H9 (cell line): ENCODE measurements around the gene RAP1GAP. TPM values are rescaled to one million over a fixed set of nuclear protein-coding genes. Genes with fewer than 3 reads are reported as not detected.

Source experiments
- DNase-seq: peaks from one replicate; pipeline ENCODE4 v3.0.0-alpha.2; 2017
- H2AFZ ChIP-seq: one replicate; pipeline ENCODE4 v1.6.1; 2013; ENCODE audit warnings: mild to moderate bottlenecking, low read length, control low read depth, moderate library complexity
- H2AK5ac ChIP-seq: 2 replicates; pipeline ENCODE4 v1.6.1; 2013; ENCODE audit warnings: low read length, control low read depth, mixed read lengths; ENCODE audit not compliant: insufficient read length
- H2BK120ac ChIP-seq: one replicate; pipeline ENCODE4 v1.6.1; 2013; ENCODE audit warnings: low read depth, mild to moderate bottlenecking, low read length, control low read depth, inconsistent platforms; ENCODE audit not compliant: poor library complexity, severe bottlenecking
- H2BK12ac ChIP-seq: 2 replicates; pipeline ENCODE4 v1.6.1; 2013; ENCODE audit warnings: low read length, control low read depth, mixed read lengths, low read depth; ENCODE audit not compliant: insufficient read length
- H2BK15ac ChIP-seq: 2 replicates; pipeline ENCODE4 v1.6.1; 2013; ENCODE audit warnings: low read depth, low read length, control low read depth
- H2BK20ac ChIP-seq: one replicate; pipeline ENCODE4 v1.6.1; 2013; ENCODE audit warnings: low read depth, mild to moderate bottlenecking, low read length, control low read depth, inconsistent platforms; ENCODE audit not compliant: poor library complexity, severe bottlenecking
- H2BK5ac ChIP-seq: 2 replicates; pipeline ENCODE4 v1.6.1; 2013; ENCODE audit warnings: low read length, control low read depth, mixed read lengths; ENCODE audit not compliant: insufficient read length
- H3K14ac ChIP-seq: 2 replicates; pipeline ENCODE4 v1.6.1; 2013; ENCODE audit warnings: low read length, control low read depth; ENCODE audit not compliant: insufficient read depth
- H3K18ac ChIP-seq: 2 replicates; pipeline ENCODE4 v1.6.1; 2013; ENCODE audit warnings: low read depth, mild to moderate bottlenecking, mixed read lengths, low read length, control low read depth; ENCODE audit not compliant: insufficient read length
- H3K23ac ChIP-seq: 2 replicates; pipeline ENCODE4 v1.6.1; 2013; ENCODE audit warnings: low read length, control low read depth, mixed read lengths, low read depth; ENCODE audit not compliant: insufficient read length
- H3K23me2 ChIP-seq: 2 replicates; pipeline ENCODE4 v1.6.1; 2013; ENCODE audit warnings: low read depth, mild to moderate bottlenecking, mixed read lengths, low read length, control low read depth; ENCODE audit not compliant: insufficient read length, poor library complexity, severe bottlenecking
- H3K27ac ChIP-seq: 2 replicates; pipeline ENCODE4 v1.5.1; 2013; ENCODE audit warnings: low read length, control low read depth, mixed read lengths, low read depth; ENCODE audit not compliant: insufficient read length
- H3K27me3 ChIP-seq: 2 replicates; pipeline ENCODE4 v1.6.1; 2013; ENCODE audit warnings: low read length, control low read depth, inconsistent platforms; ENCODE audit not compliant: insufficient read depth
- H3K4ac ChIP-seq: 2 replicates; pipeline ENCODE4 v1.6.1; 2013; ENCODE audit warnings: low read depth, mild to moderate bottlenecking, control low read depth, inconsistent platforms, low read length, moderate library complexity
- H3K4me1 ChIP-seq: 2 replicates; pipeline ENCODE4 v1.6.1; 2013; ENCODE audit warnings: low read length, control low read depth, inconsistent platforms; ENCODE audit not compliant: insufficient read depth
- H3K4me2 ChIP-seq: 2 replicates; pipeline ENCODE4 v1.6.1; 2013; ENCODE audit warnings: low read length, control low read depth, mixed read lengths; ENCODE audit not compliant: insufficient read length, insufficient read depth
- H3K56ac ChIP-seq: 2 replicates; pipeline ENCODE4 v1.6.1; 2013; ENCODE audit warnings: low read depth, mild to moderate bottlenecking, mixed read lengths, low read length, control low read depth; ENCODE audit not compliant: insufficient read length
- H3K79me1 ChIP-seq: 2 replicates; pipeline ENCODE4 v1.6.1; 2013; ENCODE audit warnings: low read depth, mild to moderate bottlenecking, moderate library complexity, low read length, control low read depth, inconsistent platforms; ENCODE audit not compliant: insufficient read depth, poor library complexity, severe bottlenecking
- H3K79me2 ChIP-seq: 2 replicates; pipeline ENCODE4 v1.6.1; 2013; ENCODE audit warnings: low read length, control low read depth, inconsistent platforms; ENCODE audit not compliant: insufficient read depth
- H3K9ac ChIP-seq: 2 replicates; pipeline ENCODE4 v1.6.1; 2013; ENCODE audit warnings: low read length, control low read depth, mixed read lengths; ENCODE audit not compliant: insufficient read length; ENCODE audit errors: extremely low read depth
- H3K9me3 ChIP-seq: one replicate; pipeline ENCODE4 v1.6.1; 2013; ENCODE audit warnings: low read depth, low read length, inconsistent platforms; ENCODE audit not compliant: control insufficient read depth
- H3T11ph ChIP-seq: one replicate; pipeline ENCODE4 v1.6.1; 2013; ENCODE audit warnings: mild to moderate bottlenecking, low read length, control low read depth, inconsistent platforms
- H4K20me1 ChIP-seq: one replicate; pipeline ENCODE4 v1.6.1; 2013; ENCODE audit not compliant: control insufficient read depth, insufficient read length, insufficient read depth
- H4K5ac ChIP-seq: 2 replicates; pipeline ENCODE4 v1.6.1; 2013; ENCODE audit warnings: low read depth, mild to moderate bottlenecking, mixed read lengths, low read length, control low read depth; ENCODE audit not compliant: insufficient read length
- H4K8ac ChIP-seq: replicated peaks from 2 replicates; pipeline ENCODE4 v1.6.1; 2013; ENCODE audit warnings: low read length, control low read depth, mixed read lengths, low read depth; ENCODE audit not compliant: insufficient read length
- H4K91ac ChIP-seq: 2 replicates; pipeline ENCODE4 v1.6.1; 2013; ENCODE audit warnings: low read depth, mild to moderate bottlenecking, moderate library complexity, mixed read lengths, low read length, control low read depth; ENCODE audit not compliant: insufficient read length
- H3K27ac Mint-ChIP-seq, 3 experiments: 2 replicates in 2 of 3; 3 replicates in 1 of 3; pipeline ENCODE4 v1.8.0; 2020 to 2021; ENCODE audit warnings: mixed read lengths in 3 of 3, mild to moderate bottlenecking in 1 of 3, moderate library complexity in 1 of 3
- H3K27me3 Mint-ChIP-seq: 2 replicates; pipeline ENCODE4 v1.8.0; 2021; ENCODE audit warnings: low read depth, mild to moderate bottlenecking, moderate library complexity, mixed read lengths
- H3K36me3 Mint-ChIP-seq, 3 experiments: 2 replicates in 2 of 3; 3 replicates in 1 of 3; pipeline ENCODE4 v1.8.0; 2020 to 2021; ENCODE audit warnings: low read depth in 3 of 3, mixed read lengths in 3 of 3; ENCODE audit not compliant: insufficient read depth in 1 of 3
- H3K4me1 Mint-ChIP-seq, 2 experiments: 2 replicates each; pipeline ENCODE4 v1.8.0; 2020; ENCODE audit warnings: mixed read lengths in 2 of 2
- H3K4me3 Mint-ChIP-seq, 2 experiments: 2 replicates in 1 of 2; 3 replicates in 1 of 2; pipeline ENCODE4 v1.8.0; 2020 to 2021; ENCODE audit warnings: mild to moderate bottlenecking in 2 of 2, mixed read lengths in 2 of 2, moderate library complexity in 1 of 2
- H3K9me3 Mint-ChIP-seq, 2 experiments: 2 replicates in 1 of 2; 3 replicates in 1 of 2; pipeline ENCODE4 v1.8.0; 2020; ENCODE audit warnings: mild to moderate bottlenecking in 2 of 2, mixed read lengths in 2 of 2, moderate library complexity in 1 of 2
- WGBS: extraction: QIAGEN DNeasy Blood & Tissue Kit; methylation state at CpG from one replicate; pipeline ENCODE4 v1.1.7; 2013; ENCODE audit warnings: missing lambda C conversion rate, low lambda C conversion rate, mixed read lengths; ENCODE audit not compliant: insufficient read length; ENCODE audit errors: extremely low coverage; 5-methylcytosine and 5-hydroxymethylcytosine counted together
- total RNA-seq: library from RNA; stranded (reverse); gene quantifications from 2 replicates; pipeline ENCODE4 v1.2.1, GENCODE V29; 2021
- TF ChIP-seq, protein P1 (sequence below): fragments of 200-600 bp; sonication (generic); conservative IDR thresholded peaks from 3 replicates; pipeline ENCODE4 v1.8.0; 2021; ENCODE audit warnings: antibody characterized with exemption, mild to moderate bottlenecking

Gene RAP1GAP
- total RNA-seq, 1 experiment from 2014 or later = 7.9 TPM

GRCh38 chr1:21621761-21622436, 47.3 kb downstream of the RAP1GAP start:
- Histone ChIP-seq H3K23ac (no peak overlapping the region), H4K20me1 (no peaks in the 10 kb centered on the region), H3K9me3 (no peaks in the 10 kb centered on the region), H3K4me2 (peak overlapping the region; percentile 2), H3K4ac (no peak overlapping the region), H2BK15ac (no peak overlapping the region), H4K8ac (no peak overlapping the region), H3K79me2 (no peaks in the 10 kb centered on the region), H3K9ac (no peak overlapping the region), H3K27ac (no peak overlapping the region), H2BK5ac (no peak overlapping the region), H2BK20ac (no peak overlapping the region), H3K56ac (no peak overlapping the region), H3K18ac (no peak overlapping the region), H4K5ac (no peak overlapping the region), H2BK12ac (no peak overlapping the region), H2BK120ac (no peak overlapping the region), H3K79me1 (no peaks in the 10 kb centered on the region), H4K91ac (no peak overlapping the region), H3K4me1 (peaks cover 6% of the 10 kb centered on the region; the same call in 1 of the 2 replicates), H3K27me3 (peaks cover 3% of the 10 kb centered on the region; the same call in 1 of the 2 replicates), H3K23me2 (peaks cover 8% of the 10 kb centered on the region), H2AFZ (no peak overlapping the region), H3K14ac (no peak overlapping the region), H2AK5ac (no peak overlapping the region), H3T11ph (no peak overlapping the region)
- peak overlapping the region; percentile 62 to 79 for H3K4me3 Mint-ChIP-seq
- H3K36me3 Mint-ChIP-seq = no peaks in the 10 kb centered on the region; a peak in 1 of 7 replicates
- no peak for DNase-seq
- no peaks in the 10 kb centered on the region for H3K9me3 Mint-ChIP-seq
- TF ChIP-seq, protein P1, sequence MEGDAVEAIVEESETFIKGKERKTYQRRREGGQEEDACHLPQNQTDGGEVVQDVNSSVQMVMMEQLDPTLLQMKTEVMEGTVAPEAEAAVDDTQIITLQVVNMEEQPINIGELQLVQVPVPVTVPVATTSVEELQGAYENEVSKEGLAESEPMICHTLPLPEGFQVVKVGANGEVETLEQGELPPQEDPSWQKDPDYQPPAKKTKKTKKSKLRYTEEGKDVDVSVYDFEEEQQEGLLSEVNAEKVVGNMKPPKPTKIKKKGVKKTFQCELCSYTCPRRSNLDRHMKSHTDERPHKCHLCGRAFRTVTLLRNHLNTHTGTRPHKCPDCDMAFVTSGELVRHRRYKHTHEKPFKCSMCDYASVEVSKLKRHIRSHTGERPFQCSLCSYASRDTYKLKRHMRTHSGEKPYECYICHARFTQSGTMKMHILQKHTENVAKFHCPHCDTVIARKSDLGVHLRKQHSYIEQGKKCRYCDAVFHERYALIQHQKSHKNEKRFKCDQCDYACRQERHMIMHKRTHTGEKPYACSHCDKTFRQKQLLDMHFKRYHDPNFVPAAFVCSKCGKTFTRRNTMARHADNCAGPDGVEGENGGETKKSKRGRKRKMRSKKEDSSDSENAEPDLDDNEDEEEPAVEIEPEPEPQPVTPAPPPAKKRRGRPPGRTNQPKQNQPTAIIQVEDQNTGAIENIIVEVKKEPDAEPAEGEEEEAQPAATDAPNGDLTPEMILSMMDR = no peak
- peaks cover 10% of the 10 kb centered on the region for H3K27me3 Mint-ChIP-seq
- H3K4me1 Mint-ChIP-seq = peaks cover 16 to 32% of the 10 kb centered on the region in 2 experiments
- H3K27ac Mint-ChIP-seq = no peak overlapping the region
- WGBS = no CpG with 5 or more reads among the region's 39 CpGs
